Lower leg skin (tissue), 3 donors: ENCODE data around the gene PTGS2.

Source experiments
- POLR2A ChIP-seq, 2 donors: fragments of 450-650 bp; IDR thresholded peaks; one replicate each; pipeline ENCODE4 v1.6.1; 2016 to 2017; ENCODE audit warnings: antibody characterized with exemption in 2 of 2, mild to moderate bottlenecking in 1 of 2, moderate library complexity in 1 of 2
- TF ChIP-seq, protein P1 (sequence below), 3 donors: fragments of 450-650 bp; IDR thresholded peaks; one replicate each; pipeline ENCODE4 v1.5.1; 2016; ENCODE audit warnings: antibody characterized with exemption in 3 of 3, mild to moderate bottlenecking in 3 of 3, moderate library complexity in 2 of 3

DNA sequence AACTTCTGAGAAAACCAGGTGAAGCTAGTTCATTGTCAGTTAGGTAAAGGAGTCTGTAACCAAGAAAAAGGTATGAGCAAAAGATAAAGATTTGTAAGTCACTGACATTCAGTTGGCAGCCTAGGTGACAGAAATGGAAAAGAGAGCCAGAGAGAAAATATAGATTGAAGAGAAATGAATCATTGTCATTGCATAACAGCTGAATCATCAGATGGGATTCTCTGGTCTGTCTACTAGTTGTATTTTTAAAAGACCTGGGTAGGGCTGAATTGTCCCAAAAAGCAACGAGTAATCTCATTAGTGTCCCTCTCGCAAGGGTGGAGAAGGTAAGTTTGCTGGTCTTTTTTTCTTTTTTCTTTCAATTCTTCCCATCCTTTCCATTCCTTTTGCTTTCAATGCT is 36.6 kb downstream of the PTGS2 start:
- TF ChIP-seq, protein P1, sequence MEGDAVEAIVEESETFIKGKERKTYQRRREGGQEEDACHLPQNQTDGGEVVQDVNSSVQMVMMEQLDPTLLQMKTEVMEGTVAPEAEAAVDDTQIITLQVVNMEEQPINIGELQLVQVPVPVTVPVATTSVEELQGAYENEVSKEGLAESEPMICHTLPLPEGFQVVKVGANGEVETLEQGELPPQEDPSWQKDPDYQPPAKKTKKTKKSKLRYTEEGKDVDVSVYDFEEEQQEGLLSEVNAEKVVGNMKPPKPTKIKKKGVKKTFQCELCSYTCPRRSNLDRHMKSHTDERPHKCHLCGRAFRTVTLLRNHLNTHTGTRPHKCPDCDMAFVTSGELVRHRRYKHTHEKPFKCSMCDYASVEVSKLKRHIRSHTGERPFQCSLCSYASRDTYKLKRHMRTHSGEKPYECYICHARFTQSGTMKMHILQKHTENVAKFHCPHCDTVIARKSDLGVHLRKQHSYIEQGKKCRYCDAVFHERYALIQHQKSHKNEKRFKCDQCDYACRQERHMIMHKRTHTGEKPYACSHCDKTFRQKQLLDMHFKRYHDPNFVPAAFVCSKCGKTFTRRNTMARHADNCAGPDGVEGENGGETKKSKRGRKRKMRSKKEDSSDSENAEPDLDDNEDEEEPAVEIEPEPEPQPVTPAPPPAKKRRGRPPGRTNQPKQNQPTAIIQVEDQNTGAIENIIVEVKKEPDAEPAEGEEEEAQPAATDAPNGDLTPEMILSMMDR (IDR thresholded peaks at IDR 0.05), result no peak
- no peak for TF ChIP-seq POLR2A (IDR thresholded peaks at IDR 0.05)
